Dendritic cell treated with granulocyte-macrophage colony-stimulating factor and Interleukin-4, amounts not matched to agents 40 ng/mL and 50 ng/mL, for 4 days (primary cell): ENCODE results near the gene DNM1.
A peak's percentile ranks its signal among the peaks of the same experiment; 100 is the strongest.

Experiments used
- H3K27ac Mint-ChIP-seq: one replicate; pipeline ENCODE4 v1.8.0; 2022; ENCODE audit warnings: mild to moderate bottlenecking, mixed read lengths
- H3K27me3 Mint-ChIP-seq: one replicate; pipeline ENCODE4 v1.8.0; 2022; ENCODE audit warnings: mild to moderate bottlenecking, mixed read lengths
- H3K36me3 Mint-ChIP-seq: one replicate; pipeline ENCODE4 v1.8.0; 2022; ENCODE audit warnings: low read depth, mixed read lengths
- H3K4me1 Mint-ChIP-seq: one replicate; pipeline ENCODE4 v1.8.0; 2022; ENCODE audit warnings: low read depth, mixed read lengths
- H3K4me3 Mint-ChIP-seq: one replicate; pipeline ENCODE4 v1.8.0; 2022; ENCODE audit warnings: mild to moderate bottlenecking, moderate library complexity, mixed read lengths
- H3K9me3 Mint-ChIP-seq: one replicate; pipeline ENCODE4 v1.8.0; 2022; ENCODE audit warnings: mixed read lengths
- intact Hi-C: fragments of 100-400 bp; cut with micrococcal nuclease; formaldehyde crosslinking; loops from one replicate; pipeline ENCODE4 v1.15.0; 2022

DNM1 gene

GRCh38 chr9:128187361-128187760 is 15.8 kb upstream of the DNM1 start:
- Mint-ChIP-seq H3K36me3 (peaks cover 90% of the 10 kb centered on the region), H3K27me3 (no peaks in the 10 kb centered on the region), H3K9me3 (peaks cover 2% of the 10 kb centered on the region), H3K27ac (no peak overlapping the region), H3K4me3 (no peak overlapping the region), H3K4me1 (peaks cover 21% of the 10 kb centered on the region)
- intact Hi-C loops: no loop called here

GRCh38 chr9:128188209-128188608 is 15.0 kb upstream of the DNM1 start:
- H3K27me3 Mint-ChIP-seq: no peaks in the 10 kb centered on the region
- H3K4me3 Mint-ChIP-seq: no peak overlapping the region
- peaks cover 82% of the 10 kb centered on the region for H3K36me3 Mint-ChIP-seq
- H3K27ac Mint-ChIP-seq: no peak overlapping the region
- peaks cover 26% of the 10 kb centered on the region for H3K4me1 Mint-ChIP-seq
- intact Hi-C loops: no loop called here
- H3K9me3 Mint-ChIP-seq: no peaks in the 10 kb centered on the region

GRCh38 chr9:128190013-128190412 is 13.2 kb upstream of the DNM1 start:
- peaks cover 68% of the 10 kb centered on the region for H3K36me3 Mint-ChIP-seq
- H3K27ac Mint-ChIP-seq: peak overlapping the region; percentile 98
- intact Hi-C loops: no loop called here
- peak overlapping the region; percentile 51 for H3K4me3 Mint-ChIP-seq
- no peaks in the 10 kb centered on the region for H3K27me3 Mint-ChIP-seq
- no peaks in the 10 kb centered on the region for H3K9me3 Mint-ChIP-seq
- peaks cover 28% of the 10 kb centered on the region for H3K4me1 Mint-ChIP-seq

- Mint-ChIP-seq H3K4me1 (peaks cover 28% of the 10 kb centered on the region), H3K36me3 (peaks cover 60% of the 10 kb centered on the region), H3K9me3 (no peaks in the 10 kb centered on the region), H3K27ac (peak overlapping the region; percentile 98), H3K27me3 (no peaks in the 10 kb centered on the region), H3K4me3 (peak overlapping the region; percentile 94)
- intact Hi-C loops: no loop called here
Measured at GRCh38 chr9:128190516-128191405, 12.4 kb upstream of the DNM1 start.

- peaks cover 53% of the 10 kb centered on the region for H3K36me3 Mint-ChIP-seq
- peak within 1 kb of the TSS; percentile 94 for H3K4me3 Mint-ChIP-seq
- H3K9me3 Mint-ChIP-seq: no peaks in the 10 kb centered on the region
- no peaks in the 10 kb centered on the region for H3K27me3 Mint-ChIP-seq
- H3K27ac Mint-ChIP-seq: peak within 1 kb of the TSS; percentile 98
- peaks cover 28% of the 10 kb centered on the region for H3K4me1 Mint-ChIP-seq
- intact Hi-C loops: no loop called here
Measured at GRCh38 chr9:128191406-128192046, 11.7 kb upstream of the DNM1 start, which contains the start of gene CIZ1. TSS of gene CIZ1 (minus strand) at chr9:128191572. CDS start at chr9:128190857, 715 bp downstream.

- intact Hi-C loops: no loop called here
- no peaks in the 10 kb centered on the region for H3K9me3 Mint-ChIP-seq
- no peaks in the 10 kb centered on the region for H3K27me3 Mint-ChIP-seq
- H3K36me3 Mint-ChIP-seq: peaks cover 47% of the 10 kb centered on the region
- peak overlapping the region; percentile 72 for H3K4me3 Mint-ChIP-seq
- peaks cover 28% of the 10 kb centered on the region for H3K4me1 Mint-ChIP-seq
- H3K27ac Mint-ChIP-seq: peak overlapping the region; percentile 98
Measured at GRCh38 chr9:128192601-128193371, 10.4 kb upstream of the DNM1 start.

- no peaks in the 10 kb centered on the region for H3K27me3 Mint-ChIP-seq
- no peaks in the 10 kb centered on the region for H3K9me3 Mint-ChIP-seq
- H3K36me3 Mint-ChIP-seq: peaks cover 39% of the 10 kb centered on the region
- H3K27ac Mint-ChIP-seq: peak overlapping the region; percentile 98
- peaks cover 28% of the 10 kb centered on the region for H3K4me1 Mint-ChIP-seq
- H3K4me3 Mint-ChIP-seq: peak overlapping the region; percentile 72
- intact Hi-C loops: no loop called here
Measured at GRCh38 chr9:128193469-128194096, 9.6 kb upstream of the DNM1 start.

GRCh38 chr9:128201441-128202369 is 1.5 kb upstream of the DNM1 start:
- Mint-ChIP-seq H3K9me3 (no peaks in the 10 kb centered on the region), H3K27me3 (peaks cover 22% of the 10 kb centered on the region), H3K4me1 (peaks cover 24% of the 10 kb centered on the region), H3K27ac (peak overlapping the region; percentile 70), H3K36me3 (peaks cover 7% of the 10 kb centered on the region), H3K4me3 (no peak overlapping the region)
- intact Hi-C loops: no loop called here

- intact Hi-C loops: no loop called here
- peaks cover 26% of the 10 kb centered on the region for H3K27me3 Mint-ChIP-seq
- no peaks in the 10 kb centered on the region for H3K9me3 Mint-ChIP-seq
- no peak overlapping the region for H3K4me3 Mint-ChIP-seq
- peak overlapping the region; percentile 70 for H3K27ac Mint-ChIP-seq
- H3K36me3 Mint-ChIP-seq: no peaks in the 10 kb centered on the region
- peaks cover 34% of the 10 kb centered on the region for H3K4me1 Mint-ChIP-seq
Measured at GRCh38 chr9:128202648-128203023, 543 bp upstream of the DNM1 start.

- no peaks in the 10 kb centered on the region for H3K9me3 Mint-ChIP-seq
- intact Hi-C loops: no loop called here
- H3K4me1 Mint-ChIP-seq: peaks cover 42% of the 10 kb centered on the region
- H3K36me3 Mint-ChIP-seq: no peaks in the 10 kb centered on the region
- peak overlapping the region; percentile 82 for H3K4me3 Mint-ChIP-seq
- H3K27me3 Mint-ChIP-seq: peaks cover 30% of the 10 kb centered on the region
- H3K27ac Mint-ChIP-seq: peak overlapping the region; percentile 38
Measured at GRCh38 chr9:128203707-128204551, 750 bp downstream of the DNM1 start.

- Mint-ChIP-seq H3K27ac (no peak overlapping the region), H3K4me3 (no peak overlapping the region)
Measured at GRCh38 chr9:128204858-128205257, 1.7 kb downstream of the DNM1 start.

GRCh38 chr9:128205296-128205944 is 2.2 kb downstream of the DNM1 start:
- Mint-ChIP-seq H3K4me3 (no peak overlapping the region), H3K27me3 (peaks cover 30% of the 10 kb centered on the region), H3K4me1 (peaks cover 42% of the 10 kb centered on the region), H3K27ac (no peak overlapping the region), H3K36me3 (no peaks in the 10 kb centered on the region), H3K9me3 (no peaks in the 10 kb centered on the region)
- intact Hi-C loops: no loop called here

More at GRCh38 chr9:128204858-128205257, 1.7 kb downstream of the DNM1 start:
- Mint-ChIP-seq H3K36me3 (no peaks in the 10 kb centered on the region), H3K9me3 (no peaks in the 10 kb centered on the region), H3K27me3 (peaks cover 30% of the 10 kb centered on the region), H3K4me1 (peaks cover 42% of the 10 kb centered on the region)
- intact Hi-C loops: no loop called here
